Right atrium auricular region (tissue), 2 donors: ENCODE results near the gene DNAJB8. TPM values are rescaled to one million over a fixed set of nuclear protein-coding genes. Genes with fewer than 3 reads are reported as not detected.

Source experiments
- DNase-seq: peaks from one replicate; pipeline ENCODE4 v3.0.0-alpha.2; 2019; ENCODE audit warnings: low spot score
- H3K27ac ChIP-seq, 2 donors: fragments of 200-600 bp; sonication (generic); 1 replicate in 1 of 2; 2 replicates in 1 of 2; pipeline ENCODE4 v1.5.1; 2016 to 2019
- H3K27me3 ChIP-seq, 2 donors: fragments of 200-600 bp; sonication (generic); one replicate each; pipeline versions ENCODE4 v1.5.1 to v1.6.0; 2017 to 2019
- H3K36me3 ChIP-seq: fragments of 200-600 bp; sonication (generic); one replicate; pipeline ENCODE4 v1.5.1; 2016
- H3K4me1 ChIP-seq, 2 donors: fragments of 200-600 bp; sonication (generic); one replicate each; pipeline versions ENCODE4 v1.5.1 to v1.6.0; 2017 to 2019
- H3K4me3 ChIP-seq, 2 donors: fragments of 200-600 bp; sonication (generic); 1 replicate in 1 of 2; 2 replicates in 1 of 2; pipeline ENCODE4 v1.5.1; 2017 to 2019; ENCODE audit warnings: mild to moderate bottlenecking in 1 of 2, moderate library complexity in 1 of 2
- H3K9me3 ChIP-seq, 2 donors: fragments of 200-600 bp; sonication (generic); one replicate each; pipeline ENCODE4 v1.5.1; 2019
- CTCF ChIP-seq, 2 donors: fragments of 200-600 bp; sonication (generic); IDR thresholded peaks; one replicate each; pipeline ENCODE4 v1.5.1; 2019; ENCODE audit warnings: antibody characterized with exemption in 2 of 2
- total RNA-seq, 2 donors: library from RNA; depleted of rRNA; stranded (reverse); fragments of >200 nt; gene quantifications; one replicate each; pipeline ENCODE4 v1.1.0, GENCODE V29; 2016

Gene DNAJB8
- total RNA-seq, 2 donors from 2014 or later: not detected

- no peaks in the 10 kb centered on the region for H3K9me3 ChIP-seq
- no peaks in the 10 kb centered on the region for H3K36me3 ChIP-seq
- TF ChIP-seq CTCF (IDR thresholded peaks at IDR 0.05): no peak
- no peak overlapping the region for H3K27ac ChIP-seq
- H3K27me3 ChIP-seq: no peaks in the 10 kb centered on the region
- H3K4me1 ChIP-seq: no peaks in the 10 kb centered on the region
- DNase-seq: no peak
- H3K4me3 ChIP-seq: no peak overlapping the region
These were observed 17.5 kb downstream of the DNAJB8 start for GRCh38 chr3:128449111-128449638.

- no peak overlapping the region for H3K27ac ChIP-seq
- H3K4me1 ChIP-seq: no peaks in the 10 kb centered on the region
- H3K36me3 ChIP-seq: no peaks in the 10 kb centered on the region
- no peak overlapping the region for H3K4me3 ChIP-seq
- DNase-seq: no peak
- no peaks in the 10 kb centered on the region for H3K27me3 ChIP-seq
- no peak for TF ChIP-seq CTCF (IDR thresholded peaks at IDR 0.05)
- no peaks in the 10 kb centered on the region for H3K9me3 ChIP-seq
These were observed 18.2 kb downstream of the DNAJB8 start for GRCh38 chr3:128448491-128448890.

GRCh38 chr3:128447561-128448013, 19.1 kb downstream of the DNAJB8 start:
- Histone ChIP-seq H3K27ac (no peak overlapping the region), H3K9me3 (no peaks in the 10 kb centered on the region), H3K36me3 (no peaks in the 10 kb centered on the region), H3K4me1 (no peaks in the 10 kb centered on the region), H3K4me3 (no peak overlapping the region), H3K27me3 (no peaks in the 10 kb centered on the region)
- TF ChIP-seq CTCF (IDR thresholded peaks at IDR 0.05): no peak
- DNase-seq: no peak

GRCh38 chr3:128446821-128447220, 19.9 kb downstream of the DNAJB8 start:
- H3K4me1 ChIP-seq: no peaks in the 10 kb centered on the region
- no peak for DNase-seq
- H3K36me3 ChIP-seq: no peaks in the 10 kb centered on the region
- no peaks in the 10 kb centered on the region for H3K9me3 ChIP-seq
- no peaks in the 10 kb centered on the region for H3K27me3 ChIP-seq
- H3K27ac ChIP-seq: no peak overlapping the region
- no peak overlapping the region for H3K4me3 ChIP-seq
- no peak for TF ChIP-seq CTCF (IDR thresholded peaks at IDR 0.05)

GRCh38 chr3:128445357-128445756, 21.3 kb downstream of the DNAJB8 start:
- no peak overlapping the region for H3K4me3 ChIP-seq
- no peak for TF ChIP-seq CTCF (IDR thresholded peaks at IDR 0.05)
- H3K4me1 ChIP-seq: no peaks in the 10 kb centered on the region
- no peaks in the 10 kb centered on the region for H3K36me3 ChIP-seq
- no peaks in the 10 kb centered on the region for H3K27me3 ChIP-seq
- no peak for DNase-seq
- H3K27ac ChIP-seq: no peak overlapping the region
- H3K9me3 ChIP-seq: no peaks in the 10 kb centered on the region

GRCh38 chr3:128443771-128444170, 22.9 kb downstream of the DNAJB8 start:
- no peak for TF ChIP-seq CTCF (IDR thresholded peaks at IDR 0.05)
- no peak for DNase-seq
- Histone ChIP-seq H3K27me3 (no peaks in the 10 kb centered on the region), H3K4me3 (no peak overlapping the region), H3K4me1 (no peaks in the 10 kb centered on the region), H3K27ac (no peak overlapping the region), H3K36me3 (no peaks in the 10 kb centered on the region), H3K9me3 (no peaks in the 10 kb centered on the region)
